MM.1S (cell line): ENCODE results near the gene ABCC1.

Experiments
- EZH2 ChIP-seq: fragments of 300-600 bp; sonication (generic); optimal IDR thresholded peaks from 2 replicates; pipeline ENCODE3; 2017; ENCODE audit warnings: low read depth, mild to moderate bottlenecking, antibody characterized with exemption, low read length, mixed read lengths
- EZH2phosphoT487 ChIP-seq: fragments of 300-600 bp; sonication (generic); IDR thresholded peaks from 2 replicates; pipeline ENCODE4 v1.6.1; 2018; ENCODE audit warnings: antibody characterized with exemption, low read length
- TF ChIP-seq, protein P1 (sequence below): fragments of 300-600 bp; sonication (generic); IDR thresholded peaks from 2 replicates; pipeline ENCODE4 v1.5.1; 2016; ENCODE audit warnings: antibody characterized with exemption, low read length, mixed read lengths

GRCh38 chr16:16155234-16155633 is 205.8 kb downstream of the ABCC1 start:
- TF ChIP-seq, protein P1, sequence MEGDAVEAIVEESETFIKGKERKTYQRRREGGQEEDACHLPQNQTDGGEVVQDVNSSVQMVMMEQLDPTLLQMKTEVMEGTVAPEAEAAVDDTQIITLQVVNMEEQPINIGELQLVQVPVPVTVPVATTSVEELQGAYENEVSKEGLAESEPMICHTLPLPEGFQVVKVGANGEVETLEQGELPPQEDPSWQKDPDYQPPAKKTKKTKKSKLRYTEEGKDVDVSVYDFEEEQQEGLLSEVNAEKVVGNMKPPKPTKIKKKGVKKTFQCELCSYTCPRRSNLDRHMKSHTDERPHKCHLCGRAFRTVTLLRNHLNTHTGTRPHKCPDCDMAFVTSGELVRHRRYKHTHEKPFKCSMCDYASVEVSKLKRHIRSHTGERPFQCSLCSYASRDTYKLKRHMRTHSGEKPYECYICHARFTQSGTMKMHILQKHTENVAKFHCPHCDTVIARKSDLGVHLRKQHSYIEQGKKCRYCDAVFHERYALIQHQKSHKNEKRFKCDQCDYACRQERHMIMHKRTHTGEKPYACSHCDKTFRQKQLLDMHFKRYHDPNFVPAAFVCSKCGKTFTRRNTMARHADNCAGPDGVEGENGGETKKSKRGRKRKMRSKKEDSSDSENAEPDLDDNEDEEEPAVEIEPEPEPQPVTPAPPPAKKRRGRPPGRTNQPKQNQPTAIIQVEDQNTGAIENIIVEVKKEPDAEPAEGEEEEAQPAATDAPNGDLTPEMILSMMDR, result no peak
- TF ChIP-seq EZH2, result no peak
- no peak for TF ChIP-seq EZH2phosphoT487
